Left ventricle myocardium superior (tissue), 1 donor: ENCODE data around the gene NECAB3. TPM values are rescaled to one million over a fixed set of nuclear protein-coding genes. Genes with fewer than 3 reads are reported as not detected.

Source experiments
- ATAC-seq: fragments of 200-7000 bp; cut with Tn5 transposase; one replicate; pipeline ENCODE4 v1.9.1; 2020; ENCODE audit warnings: mild to moderate bottlenecking, moderate library complexity
- DNase-seq: peaks from one replicate; pipeline ENCODE4 v3.0.0-alpha.2; 2020
- intact Hi-C: fragments of 100-400 bp; cut with micrococcal nuclease; formaldehyde crosslinking; loops from one replicate; pipeline ENCODE4 v1.11.0; 2022
- long read RNA-seq: library from polyadenylated mRNA; unstranded; transcript quantifications from one replicate; pipeline ENCODE4 v2.0.0, GENCODE V29; 2021
- total RNA-seq: library from RNA; stranded (reverse); fragmentation: NEBNext Ultra II Directional; extraction: Animal tissue kit (Norgen Biotek cat#: 25700); gene quantifications from one replicate; pipeline ENCODE4 v1.2.1, GENCODE V29; 2021
- donor health status: DM: no; HTN: yes; CAD: no; lungs with severe emphysema.

The NECAB3 gene
- 71.8 TPM for total RNA-seq
- long read RNA-seq, transcript NECAB3-202 (13 exons, 1,942 nt): major isoform, 31 of 83 reads
- long read RNA-seq, transcript NECAB3-201 (12 exons, 1,989 nt): minor isoform, 15 of 83 reads
- long read RNA-seq, partial matches to known transcripts: 13 of 83 reads
- long read RNA-seq, other reads (novel, unspliced or antisense): 24 of 83 reads

- ATAC-seq (peak; percentile 84), DNase-seq (peak; percentile 94)
- intact Hi-C loops: no loop called here
Observed at GRCh38 chr20:33674294-33675135, at the start of gene NECAB3. Gene NECAB3 (minus strand): TSS chr20:33674428. CDS start chr20:33674352, 76 bp downstream.

DNA sequence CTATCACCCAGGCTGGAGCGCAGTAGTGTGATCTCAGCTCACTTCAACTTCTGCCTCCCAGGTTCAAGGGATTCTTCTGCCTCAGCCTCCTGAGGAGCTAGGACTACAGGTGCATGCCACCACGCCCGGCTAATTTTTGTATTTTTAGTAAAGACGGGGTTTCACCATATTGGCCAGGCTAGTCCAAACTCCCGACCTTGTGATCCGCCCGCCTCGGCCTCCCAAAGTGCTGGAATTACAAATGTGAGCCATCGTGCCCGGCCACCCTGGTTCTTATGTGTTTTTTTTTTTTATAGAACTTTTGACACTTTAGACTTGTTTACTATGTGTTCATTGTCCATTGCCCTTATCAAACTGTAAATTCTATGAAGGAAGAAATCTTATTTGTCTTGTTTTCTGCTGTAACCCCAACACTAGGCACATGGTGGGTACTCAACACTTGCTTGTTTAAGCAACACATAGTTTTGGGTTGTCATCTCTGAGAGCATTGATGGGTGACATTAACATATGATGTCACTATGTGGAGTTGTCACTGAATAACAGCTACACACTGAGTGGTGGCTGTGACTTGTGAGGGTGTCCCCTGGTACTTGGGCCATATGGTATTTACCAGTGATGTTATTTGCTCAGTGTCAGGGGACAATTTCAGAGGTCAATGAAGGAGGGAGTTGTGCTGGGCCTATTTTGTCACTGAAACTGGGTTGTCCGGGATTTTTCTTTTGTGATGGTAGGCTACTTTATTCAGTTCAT lies 47.3 kb upstream of the NECAB3 start:
- DNase-seq: no peak
- ATAC-seq: no peak
- intact Hi-C loops: no loop called here

GRCh38 chr20:33719989-33720709 lies 45.9 kb upstream of the NECAB3 start, which contains the start of gene PXMP4:
Gene PXMP4 (minus strand): TSS chr20:33720310. CDS start chr20:33720207, 103 bp downstream.
- DNase-seq (peak; percentile 90), ATAC-seq (peak; percentile 100)
- intact Hi-C loops: no loop called here

- ATAC-seq (no peak), DNase-seq (no peak)
- intact Hi-C loops: no loop called here
Observed at GRCh38 chr20:33719277-33719988, 45.2 kb upstream of the NECAB3 start.

- intact Hi-C loops: no loop called here
- DNase-seq: no peak
- ATAC-seq: no peak
Observed at GRCh38 chr20:33716498-33716897, 42.3 kb upstream of the NECAB3 start.

DNA sequence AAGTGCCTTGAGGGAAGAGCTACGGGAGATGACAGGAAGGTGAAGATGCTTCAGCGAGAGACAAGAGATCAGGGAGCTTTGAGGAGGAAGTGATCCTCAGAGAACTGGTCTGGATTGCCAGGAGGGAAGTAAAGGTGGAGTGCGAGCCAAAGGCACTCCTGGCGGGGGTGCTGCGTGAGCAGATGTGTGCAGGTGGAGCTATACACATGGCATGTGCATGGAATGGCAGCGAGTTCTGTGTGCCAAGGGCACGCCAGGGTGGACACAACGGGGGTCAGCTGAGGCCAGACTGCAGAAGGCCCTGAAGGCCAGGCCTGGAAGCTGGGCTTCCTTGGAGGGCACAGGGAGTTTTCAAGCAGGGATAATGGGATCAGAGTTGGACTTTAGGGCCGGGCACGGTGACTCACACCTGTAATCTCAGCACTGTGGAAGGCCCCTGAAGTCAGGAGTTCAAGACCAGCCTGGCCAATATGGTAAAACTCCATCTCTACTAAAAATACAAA lies 39.7 kb upstream of the NECAB3 start:
- intact Hi-C loops: no loop called here
- DNase-seq: no peak

GRCh38 chr20:33711446-33711738 lies 37.2 kb upstream of the NECAB3 start:
- DNase-seq (no peak), ATAC-seq (no peak)
- intact Hi-C loops: no loop called here

More for the DNA sequence above, 39.7 kb upstream of the NECAB3 start:
- no peak for ATAC-seq

- DNase-seq (no peak), ATAC-seq (no peak)
- intact Hi-C loops: no loop called here
Observed at GRCh38 chr20:33710681-33711445, 36.6 kb upstream of the NECAB3 start.

DNA sequence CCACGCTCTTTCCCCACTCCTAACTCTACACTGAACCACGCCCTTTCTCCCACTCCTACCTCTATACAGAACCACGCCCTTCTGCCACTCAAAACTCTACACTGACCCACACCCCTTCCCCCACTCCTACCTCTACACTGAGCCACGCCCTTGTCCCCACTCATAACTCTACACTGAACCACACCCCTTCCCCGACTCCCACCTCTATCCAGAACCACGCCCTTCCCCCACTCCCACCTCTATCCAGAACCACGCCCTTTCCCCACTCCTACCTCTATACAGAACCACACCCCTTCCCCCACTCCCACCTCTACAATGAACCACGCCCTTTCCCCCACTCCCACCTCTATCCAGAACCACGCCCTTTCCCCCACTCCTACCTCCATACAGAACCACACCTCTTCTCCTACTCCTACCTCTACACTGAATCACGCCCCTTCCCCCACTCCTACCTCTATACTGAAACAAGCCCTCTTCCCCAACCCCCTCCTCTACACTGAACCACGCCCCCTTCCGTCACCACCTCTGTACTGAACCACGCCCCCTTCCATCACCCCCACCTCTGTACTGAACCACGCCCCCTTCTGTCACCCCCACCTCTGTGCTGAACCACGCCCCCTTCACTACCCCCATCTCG lies 35.8 kb upstream of the NECAB3 start:
- ATAC-seq (no peak), DNase-seq (no peak)
- intact Hi-C loops: no loop called here

GRCh38 chr20:33709398-33709797 lies 35.2 kb upstream of the NECAB3 start:
- intact Hi-C loops: no loop called here
- ATAC-seq (no peak), DNase-seq (no peak)

DNA sequence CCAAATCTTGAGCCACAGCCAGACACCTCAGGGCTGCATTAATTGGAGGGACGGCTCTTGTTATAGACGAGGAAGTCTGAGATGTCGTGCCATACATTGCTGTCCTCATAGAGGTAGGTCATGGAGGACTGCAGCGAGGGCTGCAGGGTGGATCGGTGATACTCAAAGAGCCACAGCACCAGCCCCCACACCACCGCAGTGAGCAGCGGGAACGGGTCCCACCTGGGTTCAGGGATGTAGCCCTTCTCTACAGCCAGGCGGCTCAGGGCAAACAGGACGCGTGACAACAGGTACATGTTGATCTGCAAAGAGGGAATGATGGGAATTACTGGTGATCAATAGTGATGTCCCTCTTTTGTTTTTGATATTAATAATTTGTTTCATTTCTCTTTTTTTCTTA lies 33.4 kb upstream of the NECAB3 start:
- intact Hi-C loops: no loop called here

DNA sequence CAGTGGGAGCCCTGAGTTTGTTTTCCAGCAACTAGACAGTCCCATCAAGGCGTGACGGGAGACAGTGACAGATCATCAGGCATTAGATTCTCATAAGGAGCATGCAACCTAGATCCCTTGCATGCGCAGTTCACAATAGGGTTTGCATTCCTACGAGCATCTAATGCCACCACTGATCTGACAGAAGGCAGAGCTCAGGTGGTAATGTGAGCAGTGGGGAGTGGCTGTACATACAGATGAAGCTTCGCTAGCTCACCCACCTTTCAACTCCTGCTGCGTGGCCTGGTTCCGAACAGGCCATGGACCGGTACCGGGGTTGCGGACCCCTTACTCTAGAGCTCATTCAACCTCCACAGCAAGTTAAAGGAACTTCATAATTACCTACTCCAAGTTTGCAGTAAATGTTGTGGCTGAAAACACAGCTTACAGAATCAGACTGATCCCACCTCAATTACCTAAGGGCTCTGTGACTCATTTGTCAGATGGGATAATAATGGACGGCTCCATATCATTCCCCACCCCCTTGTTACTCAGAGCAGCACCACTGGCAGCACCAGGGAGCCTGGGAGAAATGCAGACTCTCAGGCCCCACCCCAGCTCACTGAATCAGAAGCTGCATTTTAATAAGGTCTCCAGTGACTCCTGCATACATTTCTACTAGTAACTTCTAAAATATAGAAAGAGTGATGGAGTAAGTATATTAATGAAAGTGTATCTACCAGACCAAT lies 30.1 kb upstream of the NECAB3 start:
- no peak for ATAC-seq
- intact Hi-C loops: no loop called here
- no peak for DNase-seq

More for the DNA sequence above, 33.4 kb upstream of the NECAB3 start:
- DNase-seq: no peak
- no peak for ATAC-seq

GRCh38 chr20:33703498-33704137 lies 29.4 kb upstream of the NECAB3 start:
- intact Hi-C loops: no loop called here
- DNase-seq (no peak), ATAC-seq (peak; percentile 19)

DNA sequence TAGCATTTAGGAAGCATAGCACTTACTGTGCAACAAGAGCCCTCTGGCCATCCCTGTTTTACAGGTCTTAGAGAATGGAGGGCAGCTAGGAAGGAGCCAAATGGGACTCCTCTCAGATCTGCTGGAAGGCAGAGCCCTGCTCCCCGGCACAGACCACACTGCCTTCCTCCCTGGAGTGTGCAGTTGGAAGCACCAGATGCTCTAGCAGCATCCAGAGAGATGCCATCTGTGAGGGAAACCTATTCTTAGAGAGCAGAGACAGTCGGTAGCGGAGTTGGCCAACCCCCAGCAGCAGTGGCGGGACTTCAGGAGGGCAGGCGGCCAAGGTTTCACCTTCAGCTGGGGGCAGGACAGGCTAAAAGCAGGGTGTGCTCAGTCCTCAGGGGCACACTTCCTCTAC lies 28.6 kb upstream of the NECAB3 start:
- DNase-seq (peak; percentile 82), ATAC-seq (peak; percentile 98)
- intact Hi-C loops: no loop called here

DNA sequence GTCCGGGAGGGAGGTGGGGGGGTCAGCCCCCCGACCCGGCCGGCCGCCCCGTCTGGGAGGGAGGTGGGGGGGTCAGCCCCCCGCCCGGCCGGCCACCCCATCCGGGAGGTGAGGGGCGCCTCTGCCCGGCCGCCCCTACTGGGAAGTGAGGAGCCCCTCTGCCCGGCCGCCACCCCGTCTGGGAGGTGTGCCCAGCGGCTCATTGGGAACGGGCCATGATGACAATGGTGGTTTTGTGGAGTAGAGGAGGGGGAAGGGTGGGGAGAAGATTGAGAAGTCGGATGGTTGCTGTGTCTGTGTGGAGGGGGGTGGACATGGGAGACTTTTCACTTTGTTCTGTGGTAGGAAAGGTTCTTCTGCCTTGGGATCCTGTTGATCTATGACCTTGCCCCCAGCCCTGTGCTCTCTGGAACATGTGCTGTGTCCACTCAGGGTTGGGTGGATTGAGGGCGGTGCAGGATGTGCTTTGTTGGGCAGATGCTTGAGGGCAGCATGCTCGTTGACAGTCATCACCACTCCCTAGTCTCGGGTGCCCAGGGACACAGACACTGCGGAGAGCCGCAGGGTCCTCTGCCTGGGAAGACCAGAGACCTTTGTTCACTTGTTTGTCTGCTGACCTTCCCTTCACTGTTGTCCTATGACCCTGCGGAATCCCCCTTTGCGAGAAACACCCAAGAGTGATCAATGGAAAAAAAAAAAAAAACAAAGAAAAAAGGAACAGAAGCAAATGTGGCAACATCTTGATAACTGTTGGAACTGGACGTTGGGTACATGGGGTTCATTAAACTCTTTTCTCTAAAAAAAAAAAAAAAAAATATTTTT lies 27.6 kb upstream of the NECAB3 start:
- intact Hi-C loops: no loop called here
- DNase-seq (no peak), ATAC-seq (no peak)
